Lung (tissue), 12 donors: ENCODE results near the gene SDK1. TPM values are rescaled to one million over a fixed set of nuclear protein-coding genes. Genes with fewer than 3 reads are reported as not detected.

Experiments used
- ATAC-seq: fragments of 200-7000 bp; cut with Tn5 transposase; one replicate; pipeline ENCODE4 v1.9.1; 2020; ENCODE audit warnings: moderate number of reproducible peaks; ENCODE audit not compliant: insufficient read depth, low FRiP score
- DNase-seq, 3 donors: peaks; one replicate each; pipeline ENCODE4 v3.0.0-alpha.2; 2013 to 2017
- H3K27ac ChIP-seq, 2 donors: one replicate each; pipeline ENCODE4 v1.5.1; 2013; ENCODE audit warnings: mild to moderate bottlenecking in 2 of 2, moderate library complexity in 2 of 2, control low read depth in 1 of 2, inconsistent platforms in 1 of 2, low read depth in 1 of 2, low read length in 1 of 2
- H3K27me3 ChIP-seq, 3 donors: one replicate each; pipeline ENCODE4 v1.5.1; 2013; ENCODE audit warnings: low read length in 2 of 3; ENCODE audit not compliant: control insufficient read depth in 3 of 3, insufficient read depth in 3 of 3
- H3K36me3 ChIP-seq, 4 donors: one replicate each; pipeline ENCODE4 v1.5.1; 2013; ENCODE audit warnings: low read length in 4 of 4, mild to moderate bottlenecking in 1 of 4, moderate library complexity in 1 of 4; ENCODE audit not compliant: control insufficient read depth in 4 of 4, insufficient read depth in 4 of 4
- H3K4me1 ChIP-seq, 5 donors: one replicate each; pipeline ENCODE4 v1.5.1; 2013; ENCODE audit warnings: low read length in 5 of 5, mild to moderate bottlenecking in 2 of 5, moderate library complexity in 1 of 5; ENCODE audit not compliant: control insufficient read depth in 5 of 5, insufficient read depth in 5 of 5
- H3K4me3 ChIP-seq: one replicate; pipeline ENCODE4 v1.5.1; 2013; ENCODE audit warnings: mild to moderate bottlenecking, control low read depth, moderate library complexity
- H3K9ac ChIP-seq, 2 donors: one replicate each; pipeline ENCODE4 v1.5.1; 2013; ENCODE audit warnings: low read length in 2 of 2, control low read depth in 1 of 2; ENCODE audit not compliant: insufficient read depth in 1 of 2
- H3K9me3 ChIP-seq, 4 donors: one replicate each; pipeline ENCODE4 v1.5.1; 2013; ENCODE audit warnings: low read length in 3 of 4, mild to moderate bottlenecking in 1 of 4, moderate library complexity in 1 of 4; ENCODE audit not compliant: control insufficient read depth in 4 of 4, insufficient read depth in 3 of 4
- CTCF ChIP-seq: IDR thresholded peaks from 2 replicates; pipeline ENCODE4 v1.5.1; 2012; ENCODE audit warnings: mild to moderate bottlenecking; ENCODE audit errors: control extremely low read depth, extremely low read depth
- WGBS, 2 donors: extraction: QIAGEN DNeasy Blood & Tissue Kit; methylation state at CpG; one replicate each; pipeline ENCODE4 v1.1.7; 2013; 5-methylcytosine and 5-hydroxymethylcytosine counted together
- polyA plus RNA-seq, 2 donors: library from polyadenylated mRNA; stranded (reverse); fragments of 200-250 nt; gene quantifications; one replicate each; pipeline ENCODE4 v1.2.1, GENCODE V29; 2013
- total RNA-seq, 2 donors: library from RNA; depleted of rRNA in 1 of 2; stranded (reverse); fragments of >200 nt in 1 of 2; gene quantifications; one replicate each; pipeline ENCODE4 v1.2.1, GENCODE V29; 2014 to 2021
- donor health status: control.
- donor health status: control.
- donor health status: Bipolar disorder and iron deficiency.
- donor health status: healthy.
- donor health status: DM: yes; HTN: yes; CAD: no.

SDK1 gene
- total and polyA plus RNA-seq, 4 donors: 3.7 to 30.1 (median 12.7) TPM

DNA sequence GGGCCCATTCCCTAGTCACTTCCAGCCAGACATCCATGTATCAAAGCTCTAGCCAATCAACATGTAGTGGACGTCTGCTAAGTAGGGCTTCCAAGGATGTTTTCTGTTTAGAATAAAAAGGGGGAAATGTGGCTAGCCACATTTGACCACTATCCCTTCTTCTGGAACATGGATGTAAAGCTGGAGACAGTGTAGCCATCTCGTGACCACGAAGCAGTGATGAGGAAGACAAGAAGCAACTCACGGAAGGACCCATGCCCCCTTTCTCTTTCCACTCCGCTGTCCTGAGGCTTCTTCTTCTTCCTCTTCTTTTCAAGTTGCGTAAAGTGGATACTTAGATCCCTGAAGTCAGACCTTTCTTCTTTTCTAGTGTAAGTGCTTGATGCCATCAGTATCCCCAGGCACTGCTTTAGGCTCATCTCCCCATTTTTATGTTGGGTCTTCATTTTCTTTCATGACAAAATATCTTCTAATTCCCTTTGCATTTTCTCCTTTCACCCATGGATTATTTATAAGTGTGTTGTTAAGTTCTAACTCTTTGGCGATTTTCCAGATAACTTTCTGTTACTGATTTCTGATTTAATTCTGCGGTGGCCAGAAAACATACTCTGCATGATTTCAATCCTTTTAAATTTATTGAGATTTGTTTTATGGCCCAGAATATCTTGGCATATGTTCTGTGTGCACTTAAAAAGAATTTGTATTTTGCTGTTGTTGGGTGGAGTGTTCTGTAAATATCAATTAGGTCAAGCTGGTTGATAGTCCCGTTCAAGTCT lies 594.5 kb downstream of the SDK1 start:
- Histone ChIP-seq H3K9ac (no peak overlapping the region), H3K27me3 (no peaks in the 10 kb centered on the region), H3K27ac (no peak overlapping the region), H3K4me1 (peaks cover 0 to 12% (median 0%) of the 10 kb centered on the region in 5 donors), H3K9me3 (no peaks in the 10 kb centered on the region), H3K36me3 (no peaks in the 10 kb centered on the region), H3K4me3 (no peak overlapping the region)
- DNase-seq (no peak), ATAC-seq (no peak)
- 71 to 79% methylated on average over 9 of the region's 9 CpGs for WGBS, 2 donors
- TF ChIP-seq CTCF: no peak

DNA sequence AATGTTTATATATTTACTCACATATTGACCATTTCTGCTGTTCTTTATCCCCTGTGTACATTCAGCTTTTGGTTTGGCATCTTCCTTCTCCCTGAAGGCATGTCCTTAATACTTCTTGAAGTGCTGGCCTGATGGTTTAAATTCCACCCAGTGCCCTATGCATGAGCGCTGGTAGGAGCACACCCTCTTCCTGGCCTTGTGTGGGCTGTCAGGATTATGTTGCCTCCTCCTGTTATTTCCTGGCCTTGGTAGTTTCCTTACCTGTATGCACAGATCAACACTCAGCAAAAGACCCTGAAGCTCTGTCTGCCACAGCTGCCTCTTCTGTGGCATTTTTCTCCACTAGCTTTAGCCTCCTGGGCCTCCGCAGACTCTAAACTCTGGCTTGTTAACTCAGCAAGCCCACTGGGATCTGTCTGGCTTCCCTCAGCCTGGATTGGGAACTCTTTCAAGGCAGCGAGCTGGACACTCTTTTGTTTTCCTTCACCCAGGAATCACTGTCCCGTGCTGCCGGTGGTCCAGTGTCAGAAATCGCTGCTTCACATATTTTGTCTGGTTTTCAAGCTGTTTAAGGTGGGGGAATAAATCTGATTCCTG lies 595.2 kb downstream of the SDK1 start:
- no peaks in the 10 kb centered on the region for H3K36me3 ChIP-seq
- H3K4me1 ChIP-seq: peaks cover 0 to 12% (median 0%) of the 10 kb centered on the region in 5 donors
- WGBS, 2 donors: 85 to 96% methylated on average over 6 of the region's 6 CpGs
- no peaks in the 10 kb centered on the region for H3K27me3 ChIP-seq
- TF ChIP-seq CTCF: no peak
- ATAC-seq: no peak
- H3K9me3 ChIP-seq: no peaks in the 10 kb centered on the region
- H3K27ac ChIP-seq: no peak overlapping the region
- no peak for DNase-seq
- no peak overlapping the region for H3K9ac ChIP-seq
- H3K4me3 ChIP-seq: no peak overlapping the region

GRCh38 chr7:3897430-3898372 lies 596.6 kb downstream of the SDK1 start:
- Histone ChIP-seq H3K27ac (no peak overlapping the region), H3K9ac (no peak overlapping the region), H3K4me1 (peaks cover 0 to 6% (median 0%) of the 10 kb centered on the region in 5 donors), H3K4me3 (no peak overlapping the region), H3K27me3 (no peaks in the 10 kb centered on the region), H3K9me3 (no peaks in the 10 kb centered on the region), H3K36me3 (no peaks in the 10 kb centered on the region)
- peak; percentile 41 to 71 (median 64) for DNase-seq
- no peak for ATAC-seq
- WGBS, 2 donors: 75 to 78% methylated on average over 10 of the region's 10 CpGs
- TF ChIP-seq CTCF: peak; percentile 33
